ENCODE data around the gene TTLL11.

DNA sequence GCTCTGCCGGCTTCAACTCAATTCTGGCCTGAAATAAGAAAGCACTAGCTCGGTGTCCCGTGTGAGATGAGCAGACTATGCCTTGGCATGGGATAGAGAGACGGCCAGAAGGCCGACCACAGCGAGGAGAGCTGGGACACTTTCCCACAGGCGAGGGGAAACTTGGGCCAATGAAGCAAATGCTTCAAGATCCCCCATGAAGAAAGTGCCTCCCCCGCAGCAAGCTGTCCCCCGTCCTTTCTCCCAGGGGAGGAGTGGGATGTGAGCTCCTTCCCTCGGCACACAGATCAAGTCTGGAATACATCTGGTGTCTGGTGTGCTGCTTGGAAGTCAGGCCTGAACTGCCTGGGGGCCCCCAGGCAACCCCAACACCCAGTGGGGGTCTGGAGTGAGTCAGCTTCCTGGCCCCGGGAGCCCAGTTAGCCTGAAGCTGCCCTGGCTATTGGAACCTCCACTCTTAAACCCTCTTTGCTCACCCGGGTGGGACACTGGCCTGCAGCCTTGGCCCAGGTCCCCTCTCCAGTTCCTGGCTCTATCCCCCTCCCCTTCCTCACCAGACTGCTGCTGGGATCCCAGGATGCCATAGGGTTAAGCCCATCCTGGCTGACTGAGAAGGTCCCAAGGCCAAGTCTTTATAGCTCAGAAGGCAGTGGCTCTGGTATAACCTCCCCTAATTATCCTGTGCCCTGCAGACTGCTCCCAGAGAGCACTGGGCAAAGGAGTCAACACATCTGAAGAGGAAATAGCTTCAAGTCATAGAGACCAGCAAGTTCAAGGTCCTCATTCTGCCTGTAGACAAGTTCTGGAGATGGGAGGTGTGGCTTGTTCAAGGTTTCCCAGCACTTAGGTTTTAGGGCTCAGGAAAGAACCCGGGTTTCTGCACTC, 205.3 kb downstream of the TTLL11 start:
- TF ChIP-seq RAD21 (conservative IDR thresholded peaks at IDR 0.05), result no peak
- TF ChIP-seq, protein P1, sequence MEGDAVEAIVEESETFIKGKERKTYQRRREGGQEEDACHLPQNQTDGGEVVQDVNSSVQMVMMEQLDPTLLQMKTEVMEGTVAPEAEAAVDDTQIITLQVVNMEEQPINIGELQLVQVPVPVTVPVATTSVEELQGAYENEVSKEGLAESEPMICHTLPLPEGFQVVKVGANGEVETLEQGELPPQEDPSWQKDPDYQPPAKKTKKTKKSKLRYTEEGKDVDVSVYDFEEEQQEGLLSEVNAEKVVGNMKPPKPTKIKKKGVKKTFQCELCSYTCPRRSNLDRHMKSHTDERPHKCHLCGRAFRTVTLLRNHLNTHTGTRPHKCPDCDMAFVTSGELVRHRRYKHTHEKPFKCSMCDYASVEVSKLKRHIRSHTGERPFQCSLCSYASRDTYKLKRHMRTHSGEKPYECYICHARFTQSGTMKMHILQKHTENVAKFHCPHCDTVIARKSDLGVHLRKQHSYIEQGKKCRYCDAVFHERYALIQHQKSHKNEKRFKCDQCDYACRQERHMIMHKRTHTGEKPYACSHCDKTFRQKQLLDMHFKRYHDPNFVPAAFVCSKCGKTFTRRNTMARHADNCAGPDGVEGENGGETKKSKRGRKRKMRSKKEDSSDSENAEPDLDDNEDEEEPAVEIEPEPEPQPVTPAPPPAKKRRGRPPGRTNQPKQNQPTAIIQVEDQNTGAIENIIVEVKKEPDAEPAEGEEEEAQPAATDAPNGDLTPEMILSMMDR (IDR thresholded peaks at IDR 0.05; ENCODE audit: poor library complexity, severe bottlenecking), result no peak
- TF ChIP-seq EP300 (conservative IDR thresholded peaks at IDR 0.05; ENCODE audit: poor library complexity, severe bottlenecking), result no peak
- no peak for TF ChIP-seq EZH2 (IDR thresholded peaks at IDR 0.05; ENCODE audit: borderline replicate concordance, insufficient read depth, low read length, poor library complexity, severe bottlenecking)
- TF ChIP-seq POLR2AphosphoS5 (IDR thresholded peaks at IDR 0.05), result no peak
- TF ChIP-seq, protein P2, sequence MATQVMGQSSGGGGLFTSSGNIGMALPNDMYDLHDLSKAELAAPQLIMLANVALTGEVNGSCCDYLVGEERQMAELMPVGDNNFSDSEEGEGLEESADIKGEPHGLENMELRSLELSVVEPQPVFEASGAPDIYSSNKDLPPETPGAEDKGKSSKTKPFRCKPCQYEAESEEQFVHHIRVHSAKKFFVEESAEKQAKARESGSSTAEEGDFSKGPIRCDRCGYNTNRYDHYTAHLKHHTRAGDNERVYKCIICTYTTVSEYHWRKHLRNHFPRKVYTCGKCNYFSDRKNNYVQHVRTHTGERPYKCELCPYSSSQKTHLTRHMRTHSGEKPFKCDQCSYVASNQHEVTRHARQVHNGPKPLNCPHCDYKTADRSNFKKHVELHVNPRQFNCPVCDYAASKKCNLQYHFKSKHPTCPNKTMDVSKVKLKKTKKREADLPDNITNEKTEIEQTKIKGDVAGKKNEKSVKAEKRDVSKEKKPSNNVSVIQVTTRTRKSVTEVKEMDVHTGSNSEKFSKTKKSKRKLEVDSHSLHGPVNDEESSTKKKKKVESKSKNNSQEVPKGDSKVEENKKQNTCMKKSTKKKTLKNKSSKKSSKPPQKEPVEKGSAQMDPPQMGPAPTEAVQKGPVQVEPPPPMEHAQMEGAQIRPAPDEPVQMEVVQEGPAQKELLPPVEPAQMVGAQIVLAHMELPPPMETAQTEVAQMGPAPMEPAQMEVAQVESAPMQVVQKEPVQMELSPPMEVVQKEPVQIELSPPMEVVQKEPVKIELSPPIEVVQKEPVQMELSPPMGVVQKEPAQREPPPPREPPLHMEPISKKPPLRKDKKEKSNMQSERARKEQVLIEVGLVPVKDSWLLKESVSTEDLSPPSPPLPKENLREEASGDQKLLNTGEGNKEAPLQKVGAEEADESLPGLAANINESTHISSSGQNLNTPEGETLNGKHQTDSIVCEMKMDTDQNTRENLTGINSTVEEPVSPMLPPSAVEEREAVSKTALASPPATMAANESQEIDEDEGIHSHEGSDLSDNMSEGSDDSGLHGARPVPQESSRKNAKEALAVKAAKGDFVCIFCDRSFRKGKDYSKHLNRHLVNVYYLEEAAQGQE (IDR thresholded peaks at IDR 0.05; ENCODE audit: borderline replicate concordance), result no peak
- TF ChIP-seq TAF1 (IDR thresholded peaks at IDR 0.05; ENCODE audit: low read depth), result no peak
